ENCODE data around the gene SART3. TPM values are rescaled to one million over a fixed set of nuclear protein-coding genes. Genes with fewer than 3 reads are reported as not detected.
"Not testable (repeated sequence)": the region's sequence is repeated elsewhere in the genome, so short reads cannot be mapped to it uniquely, and the experiment has no call there.

SART3 gene
- polyA plus RNA-seq, 1 donor = 69.0 TPM

DNA sequence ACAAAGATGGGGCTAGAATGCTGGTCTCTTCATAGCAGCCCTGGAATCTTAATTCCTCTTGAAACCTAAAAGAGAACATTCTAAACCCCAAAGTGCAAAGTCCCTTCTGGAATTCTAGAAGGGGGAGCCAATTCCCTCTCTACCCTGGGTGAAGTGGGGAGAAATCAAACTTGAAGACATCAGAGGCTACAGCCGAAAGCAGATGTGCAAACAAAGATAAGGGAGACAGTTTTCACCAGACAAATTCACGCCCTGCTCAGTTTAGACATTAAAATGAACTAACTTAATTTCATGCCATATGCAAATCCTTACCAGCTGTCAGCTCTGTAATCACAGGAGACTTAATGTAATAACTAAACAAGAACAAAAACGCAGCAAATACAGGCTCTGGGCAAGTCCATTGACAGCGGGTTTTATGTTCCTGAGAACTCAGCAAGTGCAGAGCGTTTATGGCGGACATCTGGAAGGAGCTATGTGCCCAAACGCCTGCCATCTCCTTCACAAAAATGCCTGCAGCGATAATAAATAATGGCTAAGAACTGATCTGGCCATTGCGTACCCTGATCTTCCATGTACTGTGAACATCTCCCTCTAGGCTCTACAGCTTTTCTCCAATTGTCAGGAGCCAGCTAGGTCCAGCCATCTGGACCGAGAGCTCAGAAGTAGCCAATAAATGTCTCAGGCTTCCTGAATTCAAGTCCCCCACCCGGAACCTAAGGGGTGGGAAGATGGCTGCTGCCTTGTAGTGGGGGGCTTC lies 65.0 kb downstream of the SART3 start:
- no peak for DNase-seq

- DNase-seq = peak; percentile 13
Observed at GRCh38 chr12:108495054-108495453, 65.9 kb downstream of the SART3 start.

DNA sequence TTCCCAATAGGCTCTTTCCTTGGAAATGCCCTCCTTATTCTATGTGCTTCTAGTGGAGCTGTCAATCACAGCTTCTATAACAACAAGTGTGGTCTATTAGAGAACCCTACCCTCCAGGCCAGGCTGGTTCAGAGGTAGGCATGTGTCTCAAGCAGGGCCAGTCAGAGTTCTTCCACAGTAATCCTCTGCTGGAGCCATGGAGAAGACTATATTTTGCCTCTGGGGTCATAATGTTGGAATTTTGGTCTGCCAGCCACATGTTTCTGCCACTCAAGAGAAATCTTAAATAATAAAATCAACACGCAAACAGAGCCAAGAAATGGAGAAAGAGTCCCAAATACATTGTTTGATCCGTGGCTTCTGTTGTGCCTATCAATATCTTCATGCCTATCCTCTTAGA lies 69.7 kb downstream of the SART3 start:
- no peak for DNase-seq

- DNase-seq = not testable (repeated sequence)
Observed at GRCh38 chr12:108487029-108487428, 73.9 kb downstream of the SART3 start.

DNA sequence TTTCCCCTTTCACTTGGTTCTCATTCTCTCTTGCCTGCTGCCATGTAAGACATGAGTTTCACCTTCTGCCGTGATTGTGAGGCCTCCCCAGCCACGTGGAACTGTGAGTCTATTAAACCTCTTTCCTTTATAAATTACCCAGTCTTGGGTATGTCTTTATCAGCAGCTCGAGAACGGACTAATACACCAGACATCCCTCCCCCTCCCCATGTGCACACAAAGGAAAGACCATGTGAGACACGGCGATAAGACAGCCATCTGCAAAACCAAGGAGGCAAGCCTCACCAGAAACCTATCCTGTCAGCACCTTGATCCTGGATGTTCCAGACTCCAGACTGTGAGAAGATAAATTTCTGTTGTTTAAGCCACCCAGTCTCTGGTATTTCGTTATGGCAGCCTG lies 75.6 kb downstream of the SART3 start:
- not testable (repeated sequence) for DNase-seq

DNA sequence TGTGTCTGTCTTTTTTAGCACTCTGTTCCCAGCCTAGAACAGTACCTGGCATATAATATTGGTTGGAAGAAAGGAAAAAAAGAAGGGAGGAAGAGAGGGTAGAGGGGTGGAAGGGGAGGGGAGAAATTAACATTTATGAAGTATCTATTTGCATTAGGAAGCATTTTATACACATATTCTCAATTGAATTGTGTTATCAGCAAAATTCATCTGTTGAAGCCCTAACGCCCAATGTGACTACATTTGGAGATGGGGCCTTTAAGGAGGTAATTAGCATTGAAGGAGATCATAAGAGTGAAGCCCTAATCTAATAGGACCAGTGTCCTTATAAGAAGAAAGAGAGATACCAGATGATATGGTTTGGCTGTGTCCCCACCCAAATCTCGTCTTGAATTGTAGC lies 76.1 kb downstream of the SART3 start:
- DNase-seq = no peak

DNA sequence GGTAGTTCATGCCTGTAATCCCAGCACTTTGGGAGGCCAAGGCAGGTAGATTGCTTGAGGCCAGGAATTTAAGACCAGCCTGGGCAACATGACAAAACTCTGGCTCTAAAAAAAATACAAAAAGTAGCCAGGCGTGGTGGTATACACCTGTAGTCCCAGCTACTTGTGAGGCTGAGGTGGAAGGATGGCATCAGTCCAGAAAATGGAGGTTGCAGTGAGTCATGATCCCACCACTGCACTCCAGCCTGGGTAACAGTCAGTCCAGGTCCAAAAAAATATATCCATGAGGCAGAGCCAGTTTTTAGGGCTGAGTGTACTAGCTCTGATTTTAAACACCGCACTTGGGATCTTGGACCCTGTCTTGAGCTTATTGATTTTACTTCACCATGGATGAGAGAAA lies 76.5 kb downstream of the SART3 start:
- DNase-seq = no peak

- DNase-seq = no peak
Observed at GRCh38 chr12:108483213-108484059, 77.5 kb downstream of the SART3 start.

DNA sequence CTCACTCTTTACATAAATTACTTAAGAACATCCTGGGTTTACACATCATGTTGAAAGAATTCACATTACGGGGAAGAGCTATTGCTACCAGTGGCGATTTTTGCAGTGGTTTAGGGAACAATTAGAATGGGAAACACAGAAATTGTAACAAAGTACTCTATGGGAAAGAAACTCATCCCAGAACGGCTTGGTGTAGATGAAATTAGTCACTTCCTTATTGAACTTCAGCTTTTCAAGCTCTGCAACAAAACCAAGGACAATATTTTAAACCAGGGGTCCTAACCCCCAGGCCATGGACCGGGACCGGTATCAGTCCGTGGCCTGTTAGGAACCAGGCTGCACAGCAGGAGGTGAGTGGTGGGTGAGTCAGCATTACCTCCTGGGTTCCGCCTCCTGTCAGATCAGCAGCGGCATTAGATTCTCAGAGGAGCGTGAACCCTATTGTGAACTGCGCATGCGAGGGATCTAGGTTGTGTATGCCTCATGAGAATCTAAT lies 78.2 kb downstream of the SART3 start:
- DNase-seq = no peak

DNA sequence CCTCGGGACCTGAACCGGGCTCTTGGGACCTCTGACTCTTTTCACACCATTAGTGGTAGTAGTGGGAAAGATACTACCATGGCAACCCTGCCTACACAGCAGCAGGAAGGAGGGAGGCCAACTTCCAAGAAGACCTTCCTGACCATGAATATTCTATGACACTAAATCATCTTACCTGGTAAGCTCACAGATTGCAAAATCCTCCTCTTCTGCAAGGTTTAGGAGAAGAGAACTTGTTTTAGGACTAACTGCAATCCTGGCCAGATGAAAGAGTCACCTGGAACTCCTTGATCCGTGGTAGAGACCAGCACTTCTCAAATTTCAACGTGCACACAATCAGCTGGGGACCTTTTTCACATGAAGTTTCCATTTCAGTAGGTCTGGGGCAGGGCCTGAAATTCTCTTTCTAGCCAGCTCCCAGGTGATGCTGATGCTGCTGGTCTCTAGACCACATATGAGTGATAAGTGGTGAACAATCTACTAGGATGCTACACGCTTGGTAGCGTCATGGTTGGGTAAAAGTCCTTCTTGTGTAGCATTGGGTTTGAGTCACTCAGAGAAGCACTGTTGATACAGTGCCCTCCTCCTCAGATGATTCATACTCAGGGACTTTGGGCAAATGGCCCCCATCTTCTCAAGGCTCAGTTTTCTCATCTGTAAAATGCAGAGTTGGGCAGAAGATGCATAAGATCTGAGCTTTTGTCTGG lies 81.5 kb downstream of the SART3 start:
- no peak for DNase-seq

- no peak for DNase-seq
Observed at GRCh38 chr12:108478611-108479206, 82.3 kb downstream of the SART3 start.

DNA sequence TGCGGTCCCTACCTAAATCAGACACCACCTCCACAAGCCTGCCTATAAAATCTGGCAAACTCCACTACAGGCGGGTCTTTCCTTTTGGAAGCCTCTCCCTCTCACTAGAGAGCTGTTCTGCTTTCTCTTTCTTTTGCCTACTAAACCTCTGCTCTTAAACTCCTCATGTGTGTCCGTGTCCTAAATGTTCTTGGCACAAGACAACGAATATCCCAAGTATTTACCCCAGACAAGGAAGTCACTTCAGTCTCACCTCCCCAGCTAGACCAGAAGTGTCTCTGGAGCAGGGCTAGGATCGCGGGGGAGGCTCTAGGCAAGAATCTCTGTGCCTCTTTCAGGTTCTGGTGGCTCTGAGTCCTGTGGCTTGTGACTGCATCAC lies 83.1 kb downstream of the SART3 start:
- no peak for DNase-seq

DNA sequence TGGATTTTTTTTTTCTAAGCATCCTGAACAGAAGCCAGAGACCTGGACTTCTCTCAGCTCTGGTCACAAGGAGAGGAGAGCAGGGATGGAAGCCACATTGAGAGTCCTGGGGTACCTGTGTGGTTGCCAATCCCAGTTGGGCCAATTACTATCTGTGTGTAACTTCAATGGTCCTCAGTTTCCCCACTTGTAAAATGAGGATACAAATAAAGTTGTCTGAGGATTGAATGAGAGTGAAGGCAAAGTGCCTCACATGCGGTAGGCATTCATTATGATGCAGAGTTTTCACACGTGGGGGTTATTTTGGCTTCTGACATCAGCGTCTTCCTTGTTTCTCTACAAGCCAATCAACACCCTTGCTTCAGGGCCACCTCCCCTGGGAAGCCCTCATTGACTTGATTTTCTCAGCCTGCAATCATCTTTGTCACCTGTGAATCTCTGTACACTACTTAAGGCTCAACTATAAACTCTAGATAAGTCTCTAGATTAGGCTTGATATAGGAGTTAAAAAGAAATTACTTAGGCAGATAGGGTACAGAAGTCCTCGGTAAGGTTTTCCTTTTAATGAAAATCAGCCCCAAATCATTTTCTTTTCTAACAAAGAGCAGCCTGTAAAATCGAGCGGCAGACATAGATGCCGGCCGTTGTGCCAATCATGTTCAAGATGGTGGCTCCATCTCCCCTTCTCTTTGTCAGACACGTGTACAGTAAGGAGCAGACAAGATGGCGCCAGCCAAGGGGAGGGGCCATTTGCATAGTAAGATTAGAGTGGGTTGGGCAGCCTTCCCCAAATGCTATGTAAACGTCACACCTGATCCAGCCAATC lies 83.7 kb downstream of the SART3 start:
- no peak for DNase-seq

DNA sequence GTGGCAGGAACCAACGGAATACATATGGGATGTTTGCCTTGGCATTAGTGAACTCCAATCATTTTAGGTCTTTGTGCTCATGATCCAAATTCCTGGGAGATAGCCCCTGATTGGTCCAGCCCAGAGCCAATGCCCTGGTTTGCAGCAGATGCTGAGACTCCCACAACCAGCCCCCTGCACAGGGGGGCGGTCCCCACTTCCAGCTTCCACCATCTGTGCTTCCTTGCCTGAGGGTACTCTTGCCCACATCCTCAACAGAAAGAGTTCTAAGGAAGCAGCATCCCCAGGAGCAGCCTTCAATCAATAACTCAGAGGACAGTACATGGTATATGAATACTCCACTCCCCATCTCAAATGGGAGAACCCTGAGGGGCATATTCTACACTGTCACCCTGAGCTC lies 85.6 kb downstream of the SART3 start:
- no peak for DNase-seq

DNA sequence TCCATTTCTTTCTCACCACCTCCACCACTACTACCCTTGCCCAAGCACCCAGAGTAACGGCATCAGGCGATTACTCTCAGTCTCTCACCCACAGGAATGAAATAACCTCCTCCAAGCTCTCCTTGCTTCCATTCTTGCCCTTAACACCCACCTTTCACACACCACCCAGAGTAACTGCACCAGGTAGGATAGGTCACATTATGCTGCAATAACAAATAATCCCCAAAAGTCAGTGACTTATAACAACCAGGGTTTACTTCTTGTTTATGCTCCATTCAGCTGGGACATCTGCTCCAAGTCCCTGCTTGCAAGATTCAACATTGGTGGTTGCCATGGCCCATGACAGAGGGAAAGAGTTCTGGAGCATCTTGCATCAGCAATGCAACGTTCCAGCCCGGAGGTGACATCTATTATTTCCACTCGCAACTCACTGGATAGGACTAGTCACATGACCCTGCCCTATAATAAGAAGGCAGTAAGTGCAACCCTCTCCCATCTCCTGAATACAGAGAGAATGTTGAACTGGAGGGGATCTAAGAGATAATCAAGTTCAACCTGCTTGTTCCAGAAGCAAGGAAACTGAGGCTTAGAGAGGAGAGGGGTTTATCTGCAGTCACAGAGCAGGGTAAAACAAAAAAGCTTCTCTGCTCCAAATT lies 87.4 kb downstream of the SART3 start:
- no peak for DNase-seq

Other genes with a start within 250 kb of the SART3 start
- gene CMKLR1, start 221.9 kb downstream of the SART3 start, polyA plus RNA-seq (ENCODE audit: insufficient read length) = 3.1 TPM
- gene FICD, start 45.9 kb downstream of the SART3 start, polyA plus RNA-seq (ENCODE audit: insufficient read length) = 3.6 TPM
- 107 TPM for gene ISCU, start 1.4 kb upstream of the SART3 start, polyA plus RNA-seq (ENCODE audit: insufficient read length)
- 15.0 TPM for gene TMEM119, start 36.9 kb upstream of the SART3 start, polyA plus RNA-seq (ENCODE audit: insufficient read length)
- gene SELPLG, start 72.7 kb upstream of the SART3 start, polyA plus RNA-seq (ENCODE audit: insufficient read length) = 1.3 TPM
- gene CORO1C, start 170.3 kb upstream of the SART3 start, polyA plus RNA-seq (ENCODE audit: insufficient read length) = 72.3 TPM